ENCODE data around the gene RHCG. TPM values are rescaled to one million over a fixed set of nuclear protein-coding genes. Genes with fewer than 3 reads are reported as not detected.

The RHCG gene
- total and polyA plus RNA-seq, 4 donors = 0.08 to 0.19 (median 0.15) TPM

- DNase-seq (ENCODE audit: low spot score) = no peak
- no peak overlapping the region for H3K4me3 ChIP-seq (ENCODE audit: low read depth in 1 of 3, low read length in 3 of 3)
- H3K9ac ChIP-seq (ENCODE audit: low read depth in 1 of 2, low read length in 2 of 2) = no peak overlapping the region
- H3K4me1 ChIP-seq (ENCODE audit: control insufficient read depth in 4 of 4, insufficient read depth in 4 of 4, low read length in 3 of 4) = no peaks in the 10 kb centered on the region
- H3K36me3 ChIP-seq (ENCODE audit: control insufficient read depth in 4 of 4, insufficient read depth in 3 of 4, low read depth in 1 of 4, low read length in 3 of 4) = no peaks in the 10 kb centered on the region
- TF ChIP-seq GABPA (IDR thresholded peaks at IDR 0.05 in 1 of 2, conservative IDR thresholded peaks at IDR 0.05 in 1 of 2) (no peak), CTCF (IDR thresholded peaks at IDR 0.05; ENCODE audit: low read depth, low read length, missing input control) (no peak), HNF4G (IDR thresholded peaks at IDR 0.05) (no peak), ATF3 (IDR thresholded peaks at IDR 0.05) (no peak), RXRA (IDR thresholded peaks at IDR 0.05) (no peak), MAX (IDR thresholded peaks at IDR 0.05) (no peak), JUND (IDR thresholded peaks at IDR 0.05) (no peak), RAD21 (IDR thresholded peaks at IDR 0.05) (no peak), NR2F2 (IDR thresholded peaks at IDR 0.05) (no peak), REST (IDR thresholded peaks at IDR 0.05) (no peak), FOXA2 (IDR thresholded peaks at IDR 0.05) (no peak), EGR1 (IDR thresholded peaks at IDR 0.05; ENCODE audit: low read depth in 2 of 2) (no peak), HNF4A (conservative IDR thresholded peaks at IDR 0.05) (no peak), FOXA1 (IDR thresholded peaks at IDR 0.05) (no peak), ZBTB33 (IDR thresholded peaks at IDR 0.05) (no peak), TAF1 (conservative IDR thresholded peaks at IDR 0.05) (no peak), YY1 (IDR thresholded peaks at IDR 0.05) (no peak), SP1 (IDR thresholded peaks at IDR 0.05) (no peak)
- no peaks in the 10 kb centered on the region for H3K9me3 ChIP-seq (ENCODE audit: control insufficient read depth in 4 of 4, low read length in 3 of 4)
- H3K27ac ChIP-seq (ENCODE audit: low read depth in 1 of 2, low read length in 2 of 2) = no peak overlapping the region
- peaks cover 0 to 5% (median 0%) of the 10 kb centered on the region in 4 donors for H3K27me3 ChIP-seq (ENCODE audit: control insufficient read depth in 4 of 4, insufficient read depth in 4 of 4, low read length in 3 of 4)
- 38% methylated on average over 8 of the region's 8 CpGs for WGBS
Measured at GRCh38 chr15:89423981-89424380, 72.4 kb downstream of the RHCG start.

Other genes starting within 250 kb of the RHCG start
- 10 to 100 TPM; 41.9 to 53.1 TPM for gene POLG, start 161.8 kb downstream of the RHCG start, total RNA-seq
- gene POLG, start 161.8 kb downstream of the RHCG start, polyA plus RNA-seq = 10 to 100 TPM; 15.2 to 20.9 TPM
- 1 to 10 TPM in 1 of 2 donors, under 1 TPM in 1; under 0.01 to 7.3 TPM for gene TICRR, start 78.9 kb upstream of the RHCG start, total RNA-seq
- under 1 TPM; 0.13 to 0.17 TPM for gene TICRR, start 78.9 kb upstream of the RHCG start, polyA plus RNA-seq
- 1 to 10 TPM; 1.0 to 1.3 TPM for gene KIF7, start 158.9 kb upstream of the RHCG start, total RNA-seq
- gene KIF7, start 158.9 kb upstream of the RHCG start, polyA plus RNA-seq = under 1 TPM; 0.04 to 0.44 TPM
- gene PLIN1, start 182.8 kb upstream of the RHCG start, total RNA-seq = 10 to 100 TPM; 10.8 to 46.0 TPM
- 10 to 100 TPM; 10.2 to 15.8 TPM for gene PLIN1, start 182.8 kb upstream of the RHCG start, polyA plus RNA-seq
- gene PEX11A, start 194.2 kb upstream of the RHCG start, total RNA-seq = 10 to 100 TPM in 1 of 2 donors, 1 to 10 TPM in 1; 6.6 to 47.9 TPM
- 10 to 100 TPM; 17.3 to 31.3 TPM for gene PEX11A, start 194.2 kb upstream of the RHCG start, polyA plus RNA-seq
- gene WDR93, start 194.2 kb upstream of the RHCG start, total RNA-seq = under 1 TPM in 1 of 2 donors, not detected in 1; 0.08 TPM
- under 1 TPM in 1 of 2 donors, not detected in 1; 0.08 TPM for gene WDR93, start 194.2 kb upstream of the RHCG start, polyA plus RNA-seq